IMR-90 (cell line): ENCODE data around the gene PHGDH. TPM values are rescaled to one million over a fixed set of nuclear protein-coding genes. Genes with fewer than 3 reads are reported as not detected.

Experiments used
- ATAC-seq: fragments of 200-7000 bp; cut with Tn5 transposase; 2 replicates; pipeline ENCODE4 v1.9.1; 2020; ENCODE audit warnings: low read depth, mild to moderate bottlenecking, moderate library complexity
- BruUV-seq: library from RNA; stranded (reverse); fragments of 400-500 nt; replicated peaks from 2 replicates; lab custom pipeline; 2021; lab: Mats Ljungman, UMichigan
- CTCF ChIA-PET: fragments of 300-600 bp; formaldehyde crosslinking; extraction: SDS; loops from one replicate; lab custom pipeline; 2021; ENCODE audit warnings: antibody characterized with exemption; lab: Yijun Ruan, JAX
- POLR2A ChIA-PET: fragments of 300-600 bp; sonication (Branson Sonifier 250); formaldehyde crosslinking; loops from one replicate; lab custom pipeline; 2022; ENCODE audit warnings: antibody characterized with exemption; ENCODE audit not compliant: unreplicated experiment; lab: Charles Lee
- DNase-seq: peaks from one replicate; pipeline ENCODE4 v3.0.0; 2013
- H2AFZ ChIP-seq: replicated peaks from 2 replicates; pipeline ENCODE3; 2013; ENCODE audit warnings: low read length, mild to moderate bottlenecking; ENCODE audit not compliant: poor library complexity
- H2AK5ac ChIP-seq: 2 replicates; pipeline ENCODE4 v1.6.1; 2013; ENCODE audit warnings: low read depth, low read length, inconsistent platforms
- H2AK9ac ChIP-seq: replicated peaks from 2 replicates; pipeline ENCODE3; 2013; ENCODE audit warnings: mild to moderate bottlenecking, low read depth, low read length, moderate library complexity; ENCODE audit not compliant: poor library complexity
- H2BK120ac ChIP-seq: 2 replicates; pipeline ENCODE4 v1.6.1; 2013; ENCODE audit warnings: low read depth, low read length, inconsistent platforms
- H2BK15ac ChIP-seq: 3 replicates; pipeline ENCODE4 v1.6.1; 2013; ENCODE audit warnings: low read depth, low read length, inconsistent platforms
- H2BK20ac ChIP-seq: 2 replicates; pipeline ENCODE4 v1.6.1; 2013; ENCODE audit warnings: low read depth, mild to moderate bottlenecking, inconsistent platforms, low read length, moderate library complexity
- H2BK5ac ChIP-seq: 2 replicates; pipeline ENCODE4 v1.6.1; 2013; ENCODE audit warnings: mild to moderate bottlenecking, low read depth, low read length, inconsistent platforms; ENCODE audit not compliant: poor library complexity, severe bottlenecking
- H3K14ac ChIP-seq: replicated peaks from 2 replicates; pipeline ENCODE4 v1.6.1; 2013; ENCODE audit warnings: low read depth, low read length, inconsistent platforms
- H3K18ac ChIP-seq: 2 replicates; pipeline ENCODE4 v1.6.1; 2013; ENCODE audit warnings: low read depth, low read length, control low read depth
- H3K23ac ChIP-seq: 2 replicates; pipeline ENCODE4 v1.6.1; 2013; ENCODE audit warnings: low read depth, low read length, inconsistent platforms
- H3K27ac ChIP-seq: 2 replicates; pipeline ENCODE4 v1.5.1; 2013; ENCODE audit warnings: mild to moderate bottlenecking, control low read depth, low read length; ENCODE audit not compliant: insufficient read depth
- H3K27me3 ChIP-seq: 2 replicates; pipeline ENCODE4 v1.6.1; 2013; ENCODE audit warnings: low read length; ENCODE audit not compliant: control insufficient read depth, insufficient read depth
- H3K36me3 ChIP-seq: 2 replicates; pipeline ENCODE4 v1.6.1; 2013; ENCODE audit warnings: low read length, mixed read lengths; ENCODE audit not compliant: control insufficient read depth, insufficient read depth
- H3K4ac ChIP-seq: 2 replicates; pipeline ENCODE4 v1.6.1; 2013; ENCODE audit warnings: low read depth, low read length, inconsistent platforms
- H3K4me1 ChIP-seq: 2 replicates; pipeline ENCODE4 v1.6.1; 2013; ENCODE audit warnings: low read length, mixed read lengths; ENCODE audit not compliant: control insufficient read depth, insufficient read depth
- H3K4me2 ChIP-seq: 2 replicates; pipeline ENCODE4 v1.6.1; 2013; ENCODE audit warnings: low read depth, mild to moderate bottlenecking, control low read depth, low read length, moderate library complexity
- H3K4me3 ChIP-seq: 2 replicates; pipeline ENCODE4 v1.5.1; 2013; ENCODE audit warnings: low read depth, mild to moderate bottlenecking, control low read depth, low read length, moderate library complexity; ENCODE audit not compliant: insufficient read depth
- H3K56ac ChIP-seq: 2 replicates; pipeline ENCODE4 v1.6.1; 2013; ENCODE audit warnings: low read length, inconsistent platforms; ENCODE audit not compliant: insufficient read depth; ENCODE audit errors: extremely low read depth
- H3K79me1 ChIP-seq, 2 experiments: 2 replicates each; pipeline ENCODE4 v1.6.1; 2013; ENCODE audit warnings: low read length in 2 of 2, inconsistent platforms in 1 of 2, low read depth in 1 of 2
- H3K9ac ChIP-seq: 2 replicates; pipeline ENCODE4 v1.6.1; 2013; ENCODE audit warnings: low read depth, low read length, control low read depth
- H3K9me1 ChIP-seq: 2 replicates; pipeline ENCODE4 v1.6.1; 2013; ENCODE audit warnings: low read length, inconsistent platforms; ENCODE audit not compliant: insufficient read depth
- H3K9me3 ChIP-seq: 2 replicates; pipeline ENCODE4 v1.6.1; 2013; ENCODE audit warnings: low read length; ENCODE audit not compliant: control insufficient read depth, insufficient read depth
- H4K20me1 ChIP-seq: 2 replicates; pipeline ENCODE4 v1.6.1; 2013; ENCODE audit warnings: low read length, inconsistent platforms; ENCODE audit not compliant: insufficient read depth
- H4K5ac ChIP-seq: 2 replicates; pipeline ENCODE4 v1.6.1; 2013; ENCODE audit warnings: mild to moderate bottlenecking, low read depth, low read length, control low read depth
- H4K8ac ChIP-seq, 2 experiments: 2 replicates each; pipeline ENCODE4 v1.6.1; 2013; ENCODE audit warnings: low read depth in 2 of 2, low read length in 2 of 2, control low read depth in 1 of 2, inconsistent platforms in 1 of 2
- H4K91ac ChIP-seq: 2 replicates; pipeline ENCODE4 v1.6.1; 2013; ENCODE audit warnings: low read depth, low read length, inconsistent platforms; ENCODE audit not compliant: insufficient read depth
- CEBPB ChIP-seq: IDR thresholded peaks from 2 replicates; pipeline ENCODE4 v1.6.1; 2012; ENCODE audit warnings: low read depth, low read length, improper control_type of control experiment
- FOS ChIP-seq: fragments of 150-350 bp; IDR thresholded peaks from 2 replicates; pipeline ENCODE4 v1.6.1; 2016; ENCODE audit warnings: low read depth, low read length
- USF2 ChIP-seq: fragments of 150-350 bp; IDR thresholded peaks from 2 replicates; pipeline ENCODE4 v1.6.1; 2017; ENCODE audit warnings: mild to moderate bottlenecking, antibody characterized with exemption, low read length, low read depth
- WGBS, 2 experiments: methylation state at CpG; one replicate each; pipeline versions ENCODE4 v1.1.5 to v1.1.7; 2013; ENCODE audit warnings: missing lambda C conversion rate in 2 of 2; ENCODE audit not compliant: insufficient read length in 1 of 2; ENCODE audit errors: extremely low coverage in 2 of 2; 5-methylcytosine and 5-hydroxymethylcytosine counted together
- dilution Hi-C: fragments of 300-500 bp; cut with HindIII; formaldehyde crosslinking; loops from one replicate; pipeline ENCODE4 v1.14.3; 2018; ENCODE audit warnings: low sequenced_read_pairs; ENCODE audit not compliant: unreplicated experiment
- in situ Hi-C: fragments of 300-500 bp; cut with MboI; formaldehyde crosslinking; loops from 3 replicates; pipeline ENCODE4 v1.14.3; 2019; ENCODE audit warnings: low sequenced_read_pairs, inconsistent platforms, mixed read lengths
- intact Hi-C: fragments of 100-400 bp; cut with micrococcal nuclease; formaldehyde crosslinking; loops from 2 replicates; pipeline ENCODE4 v1.10.0; 2022
- polyA plus RNA-seq, 3 experiments: library from polyadenylated mRNA; depleted of rRNA; stranded (reverse); fragments of >200 nt; gene quantifications; 2 replicates each; pipeline ENCODE4 v1.2.3, GENCODE V29; 2012; ENCODE audit warnings: low replicate concordance in 1 of 3
- total RNA-seq: library from RNA; depleted of rRNA; stranded (reverse); fragments of >200 nt; gene quantifications from 2 replicates; pipeline ENCODE4 v1.2.3, GENCODE V29; 2012

The PHGDH gene
- total and polyA plus RNA-seq, 2 of the 4 experiments (the other 2 are of a cell fraction): 87.9 to 331 TPM

GRCh38 chr1:119714583-119714982, 2.8 kb downstream of the PHGDH start:
- POLR2A ChIA-PET: no interaction called here
- Histone ChIP-seq H3K9me1 (peaks cover 32% of the 10 kb centered on the region), H3K79me1 (peaks cover 39 to 62% of the 10 kb centered on the region in 2 experiments), H3K36me3 (no peaks in the 10 kb centered on the region), H2BK5ac (no peak overlapping the region), H2AK9ac (no peak overlapping the region), H2AFZ (no peak overlapping the region), H4K8ac (no peak overlapping the region; a peak in 1 of 4 replicates), H3K27me3 (0 out of 2 replicates have a peak, but pooled peaks cover 2% of the 10 kb centered on the region), H3K14ac (peak overlapping the region; percentile 34; the same call in 1 of the 2 replicates), H2BK120ac (no peak overlapping the region), H3K4ac (no peak overlapping the region), H3K23ac (peak overlapping the region; percentile 27; the same call in 1 of the 2 replicates), H3K4me1 (peaks cover 19% of the 10 kb centered on the region), H4K5ac (no peak overlapping the region), H2AK5ac (no peak overlapping the region), H3K9me3 (no peaks in the 10 kb centered on the region), H4K20me1 (peaks cover 54% of the 10 kb centered on the region), H3K4me2 (peak overlapping the region; percentile 75; the same call in 1 of the 2 replicates), H3K4me3 (no peak overlapping the region), H3K18ac (no peak overlapping the region), H3K56ac (no peak overlapping the region), H3K27ac (no peak overlapping the region), H4K91ac (no peak overlapping the region), H3K9ac (peak overlapping the region; percentile 88; the same call in 1 of the 2 replicates), H2BK20ac (no peak overlapping the region), H2BK15ac (no peak overlapping the region)
- intact Hi-C loops: loop anchor here (5.0 kb wide), 2 partner anchors 67 to 1787 kb away; partner anchors contain the start of genes GDAP2, WDR3 and ZNF697
- no peak for ATAC-seq
- WGBS, 2 experiments: 92% methylated on average over 4 of the region's 8 CpGs; no CpG with 5 or more reads in 1 of the 2 experiments
- no TSS peak for BruUV-seq
- in situ Hi-C loops: no loop called here
- no peak for DNase-seq
- dilution Hi-C loops: no loop called here
- CTCF ChIA-PET: no interaction called here
- TF ChIP-seq FOS (no peak), CEBPB (no peak), USF2 (no peak)
